Hepatocyte (in vitro differentiated cells): ENCODE data around the gene KLF1.

Experiments
- CTCF ChIP-seq: fragments of 200-600 bp; sonication (generic); IDR thresholded peaks from 2 replicates; pipeline ENCODE4 v1.5.1; 2016; ENCODE audit warnings: antibody characterized with exemption, mild to moderate bottlenecking; ENCODE audit not compliant: poor library complexity
- EZH2 ChIP-seq: fragments of 200-600 bp; sonication (generic); IDR thresholded peaks from 2 replicates; pipeline ENCODE4 v1.6.1; 2016; ENCODE audit warnings: antibody characterized with exemption, mild to moderate bottlenecking, borderline replicate concordance

GRCh38 chr19:12865746-12866415 is 21.1 kb downstream of the KLF1 start:
- TF ChIP-seq CTCF (no peak), EZH2 (no peak)
